T47D (cell line): ENCODE measurements around the gene ADSS1.

Experiments used
- DNase-seq, 2 experiments: peaks; one replicate each; pipeline versions ENCODE4 v3.0.0 to v3.0.0-alpha.2; 2011 to 2012; ENCODE audit warnings: low read depth in 1 of 2, low spot score in 1 of 2
- JUND ChIP-seq: IDR thresholded peaks from 2 replicates; pipeline ENCODE4 v1.6.1; 2012; ENCODE audit warnings: low read depth
- in situ Hi-C: cut with HindIII; loops from 2 replicates; pipeline ENCODE4 v1.10.0; 2016; ENCODE audit warnings: low sequenced_read_pairs, low pct_unique_long_range_greater_than_20kb

ADSS1 gene

GRCh38 chr14:104731320-104732294 lies 7.6 kb downstream of the ADSS1 start:
- in situ Hi-C loops = no loop called here
- no peak for TF ChIP-seq JUND
- DNase-seq = peak in 1 of 2 experiments; percentile 50

- TF ChIP-seq JUND = no peak
- DNase-seq = no peak
- in situ Hi-C loops = no loop called here
Measured at GRCh38 chr14:104732355-104732804, 8.4 kb downstream of the ADSS1 start.

GRCh38 chr14:104732931-104733681 lies 9.1 kb downstream of the ADSS1 start:
- no peak for DNase-seq
- in situ Hi-C loops = no loop called here
- TF ChIP-seq JUND = no peak

GRCh38 chr14:104734051-104734587 lies 10.1 kb downstream of the ADSS1 start:
- TF ChIP-seq JUND = no peak
- in situ Hi-C loops = no loop called here
- no peak for DNase-seq

GRCh38 chr14:104734601-104734990 lies 10.6 kb downstream of the ADSS1 start:
- no peak for TF ChIP-seq JUND
- in situ Hi-C loops = no loop called here
- no peak for DNase-seq

GRCh38 chr14:104734991-104735779 lies 11.2 kb downstream of the ADSS1 start:
- DNase-seq = no peak
- in situ Hi-C loops = no loop called here
- no peak for TF ChIP-seq JUND

- TF ChIP-seq JUND = no peak
- peak in 1 of 2 experiments; percentile 28 for DNase-seq
- in situ Hi-C loops = no loop called here
Measured at GRCh38 chr14:104735830-104736642, 12.0 kb downstream of the ADSS1 start.

- TF ChIP-seq JUND = no peak
- in situ Hi-C loops = no loop called here
- no peak for DNase-seq
Measured at GRCh38 chr14:104738375-104739019, 14.5 kb downstream of the ADSS1 start.

GRCh38 chr14:104739026-104739425 lies 15.0 kb downstream of the ADSS1 start:
- DNase-seq = no peak

GRCh38 chr14:104739546-104740516 lies 15.8 kb downstream of the ADSS1 start:
- in situ Hi-C loops = no loop called here
- no peak for TF ChIP-seq JUND
- DNase-seq = no peak

More at GRCh38 chr14:104739026-104739425, 15.0 kb downstream of the ADSS1 start:
- in situ Hi-C loops = no loop called here
- no peak for TF ChIP-seq JUND
